H1 (cell line): Measurements from ENCODE around the gene MMP7. TPM values are rescaled to one million over a fixed set of nuclear protein-coding genes. Genes with fewer than 3 reads are reported as not detected.

Source experiments
- CBX5 ChIP-seq: fragments of 300-800, 300-1000 bp; sonication (generic); IDR thresholded peaks from 2 replicates; pipeline ENCODE4 v1.7.1; 2016; ENCODE audit warnings: antibody characterized with exemption, low read length, low read depth
- CTBP2 ChIP-seq: IDR thresholded peaks from 2 replicates; pipeline ENCODE4 v1.7.0; 2011; ENCODE audit warnings: borderline replicate concordance, mild to moderate bottlenecking, moderate library complexity, mixed read lengths, low read length; ENCODE audit not compliant: insufficient read depth, insufficient read length
- EP300 ChIP-seq, 2 experiments: IDR thresholded peaks; 1 replicate in 1 of 2; 2 replicates in 1 of 2; pipeline ENCODE4 v1.6.1; 2011 to 2012; ENCODE audit warnings: low read depth in 2 of 2, low read length in 2 of 2, mild to moderate bottlenecking in 2 of 2, borderline replicate concordance in 1 of 2, inconsistent platforms in 1 of 2, moderate library complexity in 1 of 2
- KDM4A ChIP-seq: IDR thresholded peaks from one replicate; pipeline ENCODE4 v1.7.1; 2012; ENCODE audit warnings: low read depth, mild to moderate bottlenecking, moderate library complexity, low read length, inconsistent platforms; ENCODE audit not compliant: severe bottlenecking
- POLR2AphosphoS5 ChIP-seq: IDR thresholded peaks from 2 replicates; pipeline ENCODE4 v1.6.1; 2011; ENCODE audit warnings: low read depth, low read length
- SAP30 ChIP-seq: fragments of 300-600 bp; sonication (generic); IDR thresholded peaks from 2 replicates; pipeline ENCODE4 v1.7.1; 2012; ENCODE audit warnings: low read length, moderate library complexity, mild to moderate bottlenecking, inconsistent platforms; ENCODE audit not compliant: insufficient read depth, insufficient replicate concordance
- polyA plus RNA-seq, 7 experiments: library from polyadenylated mRNA; depleted of rRNA in 3 of 7; stranded (reverse) in 5 of 7; unstranded in 2 of 7; fragments of >200 nt in 5 of 7; fragments of 200-250 nt in 2 of 7; gene quantifications; 1 replicate in 5 of 7; 2 replicates in 1 of 7; 4 replicates in 1 of 7; pipeline versions ENCODE4 v1.2.1 to v1.2.3, GENCODE V29; 2011 to 2013; ENCODE audit warnings: missing spikeins in 2 of 7, mixed read lengths in 2 of 7
- total RNA-seq: library from RNA; stranded (reverse); fragmentation: NEBNext Ultra II Directional; extraction: Animal tissue kit (Norgen Biotek cat#: 25700); gene quantifications from 2 replicates; pipeline ENCODE4 v1.2.1, GENCODE V29; 2021

MMP7 gene
- total and polyA plus RNA-seq, 2 of the 8 experiments (the other 6 are each of a cell fraction or from before 2014, with no cell fraction given) = not detected

- TF ChIP-seq EP300 (IDR thresholded peaks at IDR 0.05; ENCODE audit: borderline replicate concordance in 1 of 2, low read depth in 2 of 2, low read length in 2 of 2) = no peak
- no peak for TF ChIP-seq KDM4A
- TF ChIP-seq CTBP2 = no peak
- no peak for TF ChIP-seq SAP30
- no peak for TF ChIP-seq POLR2AphosphoS5
- TF ChIP-seq CBX5 = no peak
- TF ChIP-seq, all 59 proteins: peak for 0
Measured at GRCh38 chr11:102572554-102573220, 42.1 kb upstream of the MMP7 start (continued).
